CD4-positive, alpha-beta T cell treated with Interleukin-4 for 4 hours (primary cell): ENCODE results near the gene MGLL.
A peak's percentile ranks its signal among the peaks of the same experiment; 100 is the strongest.
"Not testable (repeated sequence)": the region's sequence is repeated elsewhere in the genome, so short reads cannot be mapped to it uniquely, and the experiment has no call there.

Source experiments
- DNase-seq: peaks from one replicate; pipeline ENCODE4 v3.0.0-alpha.2; 2020

The MGLL gene

GRCh38 chr3:127669541-127670228 is 152.6 kb downstream of the MGLL start:
- no peak for DNase-seq

- DNase-seq = no peak
These were observed 153.4 kb downstream of the MGLL start for GRCh38 chr3:127668906-127669305.

GRCh38 chr3:127667119-127667681 is 155.1 kb downstream of the MGLL start:
- DNase-seq = no peak

- no peak for DNase-seq
These were observed 155.6 kb downstream of the MGLL start for GRCh38 chr3:127666676-127667075.

- no peak for DNase-seq
These were observed 156.7 kb downstream of the MGLL start for GRCh38 chr3:127665586-127665985.

- DNase-seq = no peak
These were observed 157.2 kb downstream of the MGLL start for GRCh38 chr3:127665165-127665564.

GRCh38 chr3:127663151-127663550 is 159.2 kb downstream of the MGLL start:
- no peak for DNase-seq

- DNase-seq = no peak
These were observed 160.3 kb downstream of the MGLL start for GRCh38 chr3:127662001-127662469.

- no peak for DNase-seq
These were observed 160.7 kb downstream of the MGLL start for GRCh38 chr3:127661600-127661999.

GRCh38 chr3:127660621-127661251 is 161.6 kb downstream of the MGLL start:
- no peak for DNase-seq

- DNase-seq = no peak
These were observed 164.1 kb downstream of the MGLL start for GRCh38 chr3:127658234-127658633.

GRCh38 chr3:127656906-127657305 is 165.4 kb downstream of the MGLL start:
- DNase-seq = no peak

GRCh38 chr3:127655641-127656040 is 166.7 kb downstream of the MGLL start:
- DNase-seq = no peak

GRCh38 chr3:127654993-127655392 is 167.3 kb downstream of the MGLL start:
- not testable (repeated sequence) for DNase-seq

GRCh38 chr3:127654374-127654773 is 167.9 kb downstream of the MGLL start:
- DNase-seq = no peak

GRCh38 chr3:127652246-127652995 is 169.9 kb downstream of the MGLL start:
- DNase-seq = peak; percentile 42

GRCh38 chr3:127651516-127652172 is 170.7 kb downstream of the MGLL start:
- no peak for DNase-seq

GRCh38 chr3:127650236-127650635 is 172.1 kb downstream of the MGLL start:
- DNase-seq = no peak

GRCh38 chr3:127647845-127648204 is 174.5 kb downstream of the MGLL start:
- DNase-seq = no peak

- no peak for DNase-seq
These were observed 175.0 kb downstream of the MGLL start for GRCh38 chr3:127647166-127647844.

- DNase-seq = no peak
These were observed 175.7 kb downstream of the MGLL start for GRCh38 chr3:127646501-127647046.

GRCh38 chr3:127645371-127646015 is 176.8 kb downstream of the MGLL start:
- DNase-seq = no peak
